GM23338 (cell line): ENCODE data around the gene PGRMC2. TPM values are rescaled to one million over a fixed set of nuclear protein-coding genes. Genes with fewer than 3 reads are reported as not detected.

Experiments used
- ATAC-seq: fragments of 200-7000 bp; cut with Tn5 transposase; 3 replicates; pipeline ENCODE4 v1.9.1; 2020
- DNase-seq: peaks from one replicate; pipeline ENCODE4 v3.0.0-alpha.2; 2015; ENCODE audit warnings: low spot score
- H2AFZ ChIP-seq: fragments of 200-600 bp; sonication (generic); 2 replicates; pipeline ENCODE4 v1.8.0; 2016; ENCODE audit warnings: antibody characterized with exemption, mild to moderate bottlenecking, moderate library complexity
- H3F3A ChIP-seq: fragments of 200-600 bp; sonication (generic); replicated peaks from 2 replicates; pipeline ENCODE4 v1.8.0; 2017; ENCODE audit warnings: antibody characterized with exemption, mixed run types, low read depth
- H3K27ac ChIP-seq: fragments of 200-600 bp; sonication (generic); 2 replicates; pipeline ENCODE4 v1.6.1; 2016; ENCODE audit warnings: low read depth
- H3K27me3 ChIP-seq: fragments of 200-600 bp; sonication (generic); 2 replicates; pipeline ENCODE4 v1.8.0; 2016; ENCODE audit warnings: mild to moderate bottlenecking, mixed run types, moderate library complexity; ENCODE audit not compliant: insufficient read depth
- H3K36me3 ChIP-seq: fragments of 200-600 bp; sonication (generic); 2 replicates; pipeline ENCODE4 v1.8.0; 2016; ENCODE audit warnings: mild to moderate bottlenecking; ENCODE audit not compliant: insufficient read depth
- H3K4me1 ChIP-seq: fragments of 200-600 bp; sonication (generic); 2 replicates; pipeline ENCODE4 v1.8.0; 2016; ENCODE audit warnings: mild to moderate bottlenecking, moderate library complexity; ENCODE audit not compliant: insufficient read depth
- H3K4me2 ChIP-seq: fragments of 200-600 bp; sonication (generic); 2 replicates; pipeline ENCODE4 v1.7.1; 2017; ENCODE audit warnings: mixed run types
- H3K4me3 ChIP-seq: fragments of 200-600 bp; sonication (generic); 2 replicates; pipeline ENCODE4 v1.6.1; 2016; ENCODE audit warnings: mixed run types
- H3K79me2 ChIP-seq: fragments of 200-600 bp; sonication (generic); replicated peaks from 2 replicates; pipeline ENCODE4 v1.8.0; 2017; ENCODE audit warnings: mild to moderate bottlenecking; ENCODE audit not compliant: insufficient read depth
- H3K9me2 ChIP-seq: fragments of 200-600 bp; sonication (generic); 2 replicates; pipeline ENCODE4 v1.8.0; 2017; ENCODE audit not compliant: insufficient read depth
- H4K20me1 ChIP-seq: fragments of 200-600 bp; sonication (generic); replicated peaks from 2 replicates; pipeline ENCODE4 v1.8.0; 2017; ENCODE audit warnings: mild to moderate bottlenecking; ENCODE audit not compliant: insufficient read depth
- H3K27ac Mint-ChIP-seq: 2 replicates; pipeline ENCODE4 v1.8.0; 2020; ENCODE audit warnings: inconsistent platforms, mild to moderate bottlenecking, moderate library complexity, mixed read lengths
- H3K27me3 Mint-ChIP-seq: 3 replicates; pipeline ENCODE4 v1.8.0; 2022; ENCODE audit warnings: low read depth, mild to moderate bottlenecking, moderate library complexity, mixed read lengths, inconsistent platforms; ENCODE audit not compliant: insufficient read depth, poor library complexity
- H3K36me3 Mint-ChIP-seq: 3 replicates; pipeline ENCODE4 v1.8.0; 2021; ENCODE audit warnings: low read depth, mild to moderate bottlenecking, inconsistent platforms, moderate library complexity, mixed read lengths
- H3K4me1 Mint-ChIP-seq: 3 replicates; pipeline ENCODE4 v1.8.0; 2020; ENCODE audit warnings: mild to moderate bottlenecking, inconsistent platforms, mixed read lengths
- H3K4me3 Mint-ChIP-seq: 3 replicates; pipeline ENCODE4 v1.8.0; 2021; ENCODE audit warnings: moderate library complexity, mild to moderate bottlenecking, inconsistent platforms, mixed read lengths
- H3K9me3 Mint-ChIP-seq: 3 replicates; pipeline ENCODE4 v1.8.0; 2020; ENCODE audit warnings: moderate library complexity, mild to moderate bottlenecking, inconsistent platforms, mixed read lengths
- EZH2 ChIP-seq: fragments of 200-600 bp; sonication (generic); IDR thresholded peaks from one replicate; pipeline ENCODE4 v1.8.0; 2017; ENCODE audit warnings: antibody characterized with exemption, mild to moderate bottlenecking, low read depth; ENCODE audit not compliant: unreplicated experiment
- EZH2phosphoT487 ChIP-seq: fragments of 200-600 bp; sonication (generic); IDR thresholded peaks from one replicate; pipeline ENCODE4 v1.8.1; 2018; ENCODE audit warnings: antibody characterized with exemption; ENCODE audit not compliant: unreplicated experiment
- JUNB ChIP-seq: IDR thresholded peaks from one replicate; pipeline ENCODE4 v1.6.1; 2016; ENCODE audit warnings: antibody characterized with exemption; ENCODE audit not compliant: unreplicated experiment
- NANOG ChIP-seq: IDR thresholded peaks from 2 replicates; pipeline ENCODE4 v1.6.1; 2016; ENCODE audit warnings: antibody characterized with exemption, borderline replicate concordance
- STAT1 ChIP-seq: IDR thresholded peaks from one replicate; pipeline ENCODE4 v1.6.1; 2016; ENCODE audit warnings: antibody characterized with exemption; ENCODE audit not compliant: unreplicated experiment
- ZNF114 ChIP-seq: fragments of 250-450 bp; sonication (Bioruptor Pico); IDR thresholded peaks from 2 replicates; pipeline ENCODE4 v1.5.0; 2020; ENCODE audit warnings: mild to moderate bottlenecking, moderate library complexity
- ZNF331 ChIP-seq: fragments of 250-450 bp; sonication (Bioruptor Pico); IDR thresholded peaks from 2 replicates; pipeline ENCODE4 v1.5.0; 2020; ENCODE audit warnings: low read depth, mild to moderate bottlenecking, moderate library complexity
- polyA plus RNA-seq: library from polyadenylated mRNA; unstranded; fragments of >200 nt; fragmentation: Nextera tagmentation; extraction: Ambion mirVana; gene quantifications from 2 replicates; pipeline ENCODE4 v1.2.1, GENCODE V29; 2016
- total RNA-seq: library from RNA; depleted of rRNA; stranded (reverse); fragments of >200 nt; shearing (Covaris generic); gene quantifications from 2 replicates; pipeline ENCODE4 v1.2.3, GENCODE V29; 2014
- TF ChIP-seq, protein P1 (sequence below): fragments of 250-450 bp; sonication (Bioruptor Pico); IDR thresholded peaks from 2 replicates; pipeline ENCODE4 v1.5.0; 2020; ENCODE audit warnings: mild to moderate bottlenecking, moderate library complexity

PGRMC2 gene
- total and polyA plus RNA-seq, 2 experiments from 2014 or later = 40.2 to 61.9 TPM

DNA sequence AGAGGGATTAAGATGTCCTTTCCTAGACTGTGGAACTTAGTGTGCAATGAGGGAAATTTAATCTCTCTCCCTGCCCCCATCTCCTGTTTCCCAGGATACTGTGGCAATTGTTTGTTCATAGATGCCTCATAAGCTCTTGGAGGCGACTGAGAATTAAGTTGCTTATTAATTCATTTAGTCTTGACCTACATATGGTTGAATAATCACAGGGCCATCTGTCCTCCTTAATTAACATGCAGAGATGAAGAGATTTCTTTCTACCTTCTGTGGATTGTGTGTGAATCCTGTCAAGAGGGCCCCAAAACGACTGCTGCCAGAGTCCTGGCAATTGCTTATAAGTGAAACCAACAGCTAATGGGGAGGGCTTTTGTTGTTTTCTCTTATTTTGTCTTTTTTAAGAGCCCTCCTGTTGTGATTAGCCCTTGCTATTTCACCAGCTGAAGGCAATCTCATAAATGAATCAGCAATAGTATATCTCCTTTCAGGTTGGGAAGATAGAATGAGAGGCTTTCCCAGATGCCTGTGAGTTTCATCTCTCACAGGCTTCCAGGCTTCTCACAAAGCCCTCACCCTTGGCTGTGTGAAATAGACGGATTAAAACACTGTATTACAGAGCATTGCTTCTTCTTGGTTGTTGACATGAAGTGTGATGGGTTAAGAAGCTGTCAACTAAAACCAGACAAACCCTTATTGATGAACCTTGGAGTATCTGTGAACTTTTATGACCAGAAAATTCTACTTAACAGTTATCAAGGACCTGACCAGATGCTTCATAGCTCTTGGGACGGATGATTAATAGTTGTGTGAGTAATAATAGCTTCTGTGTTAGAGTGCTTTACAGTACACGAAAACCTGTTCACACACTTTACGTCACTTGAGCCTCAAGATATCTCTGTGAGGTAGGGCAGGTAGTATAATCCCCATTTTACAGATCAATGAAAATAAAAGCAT lies 58.5 kb downstream of the PGRMC2 start (continued):
- TF ChIP-seq, protein P1, sequence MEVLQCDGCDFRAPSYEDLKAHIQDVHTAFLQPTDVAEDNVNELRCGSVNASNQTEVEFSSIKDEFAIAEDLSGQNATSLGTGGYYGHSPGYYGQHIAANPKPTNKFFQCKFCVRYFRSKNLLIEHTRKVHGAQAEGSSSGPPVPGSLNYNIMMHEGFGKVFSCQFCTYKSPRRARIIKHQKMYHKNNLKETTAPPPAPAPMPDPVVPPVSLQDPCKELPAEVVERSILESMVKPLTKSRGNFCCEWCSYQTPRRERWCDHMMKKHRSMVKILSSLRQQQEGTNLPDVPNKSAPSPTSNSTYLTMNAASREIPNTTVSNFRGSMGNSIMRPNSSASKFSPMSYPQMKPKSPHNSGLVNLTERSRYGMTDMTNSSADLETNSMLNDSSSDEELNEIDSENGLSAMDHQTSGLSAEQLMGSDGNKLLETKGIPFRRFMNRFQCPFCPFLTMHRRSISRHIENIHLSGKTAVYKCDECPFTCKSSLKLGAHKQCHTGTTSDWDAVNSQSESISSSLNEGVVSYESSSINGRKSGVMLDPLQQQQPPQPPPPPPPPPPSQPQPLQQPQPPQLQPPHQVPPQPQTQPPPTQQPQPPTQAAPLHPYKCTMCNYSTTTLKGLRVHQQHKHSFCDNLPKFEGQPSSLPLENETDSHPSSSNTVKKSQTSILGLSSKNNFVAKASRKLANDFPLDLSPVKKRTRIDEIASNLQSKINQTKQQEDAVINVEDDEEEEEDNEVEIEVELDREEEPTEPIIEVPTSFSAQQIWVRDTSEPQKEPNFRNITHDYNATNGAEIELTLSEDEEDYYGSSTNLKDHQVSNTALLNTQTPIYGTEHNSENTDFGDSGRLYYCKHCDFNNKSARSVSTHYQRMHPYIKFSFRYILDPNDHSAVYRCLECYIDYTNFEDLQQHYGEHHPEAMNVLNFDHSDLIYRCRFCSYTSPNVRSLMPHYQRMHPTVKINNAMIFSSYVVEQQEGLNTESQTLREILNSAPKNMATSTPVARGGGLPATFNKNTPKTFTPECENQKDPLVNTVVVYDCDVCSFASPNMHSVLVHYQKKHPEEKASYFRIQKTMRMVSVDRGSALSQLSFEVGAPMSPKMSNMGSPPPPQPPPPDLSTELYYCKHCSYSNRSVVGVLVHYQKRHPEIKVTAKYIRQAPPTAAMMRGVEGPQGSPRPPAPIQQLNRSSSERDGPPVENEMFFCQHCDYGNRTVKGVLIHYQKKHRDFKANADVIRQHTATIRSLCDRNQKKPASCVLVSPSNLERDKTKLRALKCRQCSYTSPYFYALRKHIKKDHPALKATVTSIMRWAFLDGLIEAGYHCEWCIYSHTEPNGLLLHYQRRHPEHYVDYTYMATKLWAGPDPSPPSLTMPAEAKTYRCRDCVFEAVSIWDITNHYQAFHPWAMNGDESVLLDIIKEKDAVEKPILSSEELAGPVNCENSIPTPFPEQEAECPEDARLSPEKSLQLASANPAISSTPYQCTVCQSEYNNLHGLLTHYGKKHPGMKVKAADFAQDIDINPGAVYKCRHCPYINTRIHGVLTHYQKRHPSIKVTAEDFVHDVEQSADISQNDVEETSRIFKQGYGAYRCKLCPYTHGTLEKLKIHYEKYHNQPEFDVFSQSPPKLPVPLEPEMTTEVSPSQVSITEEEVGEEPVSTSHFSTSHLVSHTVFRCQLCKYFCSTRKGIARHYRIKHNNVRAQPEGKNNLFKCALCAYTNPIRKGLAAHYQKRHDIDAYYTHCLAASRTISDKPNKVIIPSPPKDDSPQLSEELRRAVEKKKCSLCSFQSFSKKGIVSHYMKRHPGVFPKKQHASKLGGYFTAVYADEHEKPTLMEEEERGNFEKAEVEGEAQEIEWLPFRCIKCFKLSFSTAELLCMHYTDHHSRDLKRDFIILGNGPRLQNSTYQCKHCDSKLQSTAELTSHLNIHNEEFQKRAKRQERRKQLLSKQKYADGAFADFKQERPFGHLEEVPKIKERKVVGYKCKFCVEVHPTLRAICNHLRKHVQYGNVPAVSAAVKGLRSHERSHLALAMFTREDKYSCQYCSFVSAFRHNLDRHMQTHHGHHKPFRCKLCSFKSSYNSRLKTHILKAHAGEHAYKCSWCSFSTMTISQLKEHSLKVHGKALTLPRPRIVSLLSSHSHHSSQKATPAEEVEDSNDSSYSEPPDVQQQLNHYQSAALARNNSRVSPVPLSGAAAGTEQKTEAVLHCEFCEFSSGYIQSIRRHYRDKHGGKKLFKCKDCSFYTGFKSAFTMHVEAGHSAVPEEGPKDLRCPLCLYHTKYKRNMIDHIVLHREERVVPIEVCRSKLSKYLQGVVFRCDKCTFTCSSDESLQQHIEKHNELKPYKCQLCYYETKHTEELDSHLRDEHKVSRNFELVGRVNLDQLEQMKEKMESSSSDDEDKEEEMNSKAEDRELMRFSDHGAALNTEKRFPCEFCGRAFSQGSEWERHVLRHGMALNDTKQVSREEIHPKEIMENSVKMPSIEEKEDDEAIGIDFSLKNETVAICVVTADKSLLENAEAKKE (CRISPR knock-in tag) = no peak
- TF ChIP-seq STAT1 (no peak), EZH2phosphoT487 (no peak), ZNF114 (CRISPR knock-in tag) (no peak), EZH2 (no peak)

DNA sequence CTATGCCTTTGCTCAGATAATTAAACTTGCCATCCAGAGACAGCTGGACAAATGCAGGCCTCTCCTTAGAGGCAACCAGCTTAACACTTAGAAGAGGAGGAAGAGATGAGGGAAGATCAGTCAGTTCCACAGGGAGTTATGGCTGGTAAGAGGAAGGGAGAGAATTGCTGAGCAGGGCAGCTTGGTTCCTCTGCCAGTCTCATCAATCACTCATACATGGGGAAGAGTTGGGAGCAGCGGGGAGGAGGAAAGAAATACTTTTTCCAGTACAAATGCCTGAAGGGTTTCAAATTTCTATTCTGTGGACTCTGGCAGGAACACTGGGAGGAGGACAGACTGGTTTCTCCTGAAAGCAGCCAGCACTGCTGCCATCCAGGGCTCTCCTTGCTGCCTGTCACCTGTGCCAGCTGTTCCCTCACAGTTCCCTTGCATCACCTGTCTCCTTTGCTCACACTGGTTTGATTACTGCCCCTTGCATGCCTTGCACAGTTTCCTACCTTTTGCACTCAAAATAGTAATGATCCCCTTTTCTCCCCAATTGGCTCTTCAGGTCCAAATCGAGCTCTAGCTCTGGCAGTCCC lies 59.5 kb downstream of the PGRMC2 start:
- no peak overlapping the region for H3K27ac Mint-ChIP-seq
- ATAC-seq = peak; percentile 49; the same call in 2 of the 3 replicates
- TF ChIP-seq, protein P1 (CRISPR knock-in tag) = no peak
- TF ChIP-seq JUNB (no peak), EZH2phosphoT487 (no peak), ZNF331 (CRISPR knock-in tag) (no peak), NANOG (no peak)

More for the DNA sequence above, 59.5 kb downstream of the PGRMC2 start:
- H3K4me2 ChIP-seq = no peak overlapping the region
- no peaks in the 10 kb centered on the region; the same call in 2 of the 3 replicates for H3K9me3 Mint-ChIP-seq
- H3K27me3 ChIP-seq = no peaks in the 10 kb centered on the region
- no peak overlapping the region for H3K27ac ChIP-seq
- H3K27me3 Mint-ChIP-seq = no peaks in the 10 kb centered on the region
- no peak overlapping the region for H2AFZ ChIP-seq
- no peak for DNase-seq
- H3K9me2 ChIP-seq = no peaks in the 10 kb centered on the region
- H3K4me3 Mint-ChIP-seq = no peak overlapping the region
- H3K4me1 Mint-ChIP-seq = peaks cover 3% of the 10 kb centered on the region; the same call in 1 of the 3 replicates
- no peaks in the 10 kb centered on the region for H4K20me1 ChIP-seq
- no peak overlapping the region for H3K4me3 ChIP-seq
- no peaks in the 10 kb centered on the region for H3K36me3 ChIP-seq
- no peaks in the 10 kb centered on the region for H3K4me1 ChIP-seq
- H3F3A ChIP-seq = no peaks in the 10 kb centered on the region
- no peaks in the 10 kb centered on the region for H3K36me3 Mint-ChIP-seq
- H3K79me2 ChIP-seq = no peaks in the 10 kb centered on the region
